ENCODE data around the gene INHBB.

DNA sequence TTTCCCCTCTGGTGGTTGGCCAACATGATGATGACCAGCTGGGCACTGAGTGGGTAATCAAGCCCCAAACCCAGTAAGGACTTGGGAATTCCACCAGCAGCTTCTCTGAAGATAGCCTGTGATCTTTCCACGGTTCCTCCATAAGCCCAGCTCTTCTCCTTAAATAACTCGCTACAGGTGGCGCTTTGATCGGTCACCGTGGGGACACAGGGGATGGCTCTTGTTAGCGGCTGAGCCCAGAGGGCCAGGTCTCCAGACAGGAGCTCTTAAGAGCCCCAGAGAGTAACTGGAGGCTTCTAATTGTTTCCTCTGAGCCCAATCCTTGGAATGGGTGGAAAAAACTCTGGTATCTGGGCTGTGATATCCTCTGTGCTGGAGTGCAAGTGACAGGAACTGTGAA is 13.6 kb upstream of the INHBB start:
- TF ChIP-seq NKRF (IDR thresholded peaks at IDR 0.05; ENCODE audit: borderline replicate concordance) (no peak), HIVEP1 (CRISPR knock-in tag; IDR thresholded peaks at IDR 0.05) (no peak), BRCA1 (IDR thresholded peaks at IDR 0.05) (no peak), BRCA1 (CRISPR knock-in tag; IDR thresholded peaks at IDR 0.05) (no peak), GABPB1 (CRISPR knock-in tag; IDR thresholded peaks at IDR 0.05) (no peak), ZC3H11A (IDR thresholded peaks at IDR 0.05; ENCODE audit: low read depth, low read length) (no peak), POLR2A (conservative IDR thresholded peaks at IDR 0.05) (no peak), HNRNPH1 (optimal IDR thresholded peaks at IDR 0.05; ENCODE audit: low read depth, low read length) (no peak), SMARCA5 (IDR thresholded peaks at IDR 0.05) (no peak), RBBP5 (IDR thresholded peaks at IDR 0.05; ENCODE audit: borderline replicate concordance, insufficient read depth, low read length, poor library complexity, severe bottlenecking) (no peak), ZNF311 (CRISPR knock-in tag; IDR thresholded peaks at IDR 0.05) (no peak)
- TF ChIP-seq, protein P1, sequence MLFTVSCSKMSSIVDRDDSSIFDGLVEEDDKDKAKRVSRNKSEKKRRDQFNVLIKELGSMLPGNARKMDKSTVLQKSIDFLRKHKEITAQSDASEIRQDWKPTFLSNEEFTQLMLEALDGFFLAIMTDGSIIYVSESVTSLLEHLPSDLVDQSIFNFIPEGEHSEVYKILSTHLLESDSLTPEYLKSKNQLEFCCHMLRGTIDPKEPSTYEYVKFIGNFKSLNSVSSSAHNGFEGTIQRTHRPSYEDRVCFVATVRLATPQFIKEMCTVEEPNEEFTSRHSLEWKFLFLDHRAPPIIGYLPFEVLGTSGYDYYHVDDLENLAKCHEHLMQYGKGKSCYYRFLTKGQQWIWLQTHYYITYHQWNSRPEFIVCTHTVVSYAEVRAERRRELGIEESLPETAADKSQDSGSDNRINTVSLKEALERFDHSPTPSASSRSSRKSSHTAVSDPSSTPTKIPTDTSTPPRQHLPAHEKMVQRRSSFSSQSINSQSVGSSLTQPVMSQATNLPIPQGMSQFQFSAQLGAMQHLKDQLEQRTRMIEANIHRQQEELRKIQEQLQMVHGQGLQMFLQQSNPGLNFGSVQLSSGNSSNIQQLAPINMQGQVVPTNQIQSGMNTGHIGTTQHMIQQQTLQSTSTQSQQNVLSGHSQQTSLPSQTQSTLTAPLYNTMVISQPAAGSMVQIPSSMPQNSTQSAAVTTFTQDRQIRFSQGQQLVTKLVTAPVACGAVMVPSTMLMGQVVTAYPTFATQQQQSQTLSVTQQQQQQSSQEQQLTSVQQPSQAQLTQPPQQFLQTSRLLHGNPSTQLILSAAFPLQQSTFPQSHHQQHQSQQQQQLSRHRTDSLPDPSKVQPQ (CRISPR knock-in tag; IDR thresholded peaks at IDR 0.05; ENCODE audit: borderline replicate concordance) = no peak
- TF ChIP-seq, protein P2, sequence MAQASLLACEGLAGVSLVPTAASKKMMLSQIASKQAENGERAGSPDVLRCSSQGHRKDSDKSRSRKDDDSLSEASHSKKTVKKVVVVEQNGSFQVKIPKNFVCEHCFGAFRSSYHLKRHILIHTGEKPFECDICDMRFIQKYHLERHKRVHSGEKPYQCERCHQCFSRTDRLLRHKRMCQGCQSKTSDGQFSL (CRISPR knock-in tag; IDR thresholded peaks at IDR 0.05) = no peak
- TF ChIP-seq, protein P2 (tag; IDR thresholded peaks at IDR 0.05) = no peak
- TF ChIP-seq, protein P3, sequence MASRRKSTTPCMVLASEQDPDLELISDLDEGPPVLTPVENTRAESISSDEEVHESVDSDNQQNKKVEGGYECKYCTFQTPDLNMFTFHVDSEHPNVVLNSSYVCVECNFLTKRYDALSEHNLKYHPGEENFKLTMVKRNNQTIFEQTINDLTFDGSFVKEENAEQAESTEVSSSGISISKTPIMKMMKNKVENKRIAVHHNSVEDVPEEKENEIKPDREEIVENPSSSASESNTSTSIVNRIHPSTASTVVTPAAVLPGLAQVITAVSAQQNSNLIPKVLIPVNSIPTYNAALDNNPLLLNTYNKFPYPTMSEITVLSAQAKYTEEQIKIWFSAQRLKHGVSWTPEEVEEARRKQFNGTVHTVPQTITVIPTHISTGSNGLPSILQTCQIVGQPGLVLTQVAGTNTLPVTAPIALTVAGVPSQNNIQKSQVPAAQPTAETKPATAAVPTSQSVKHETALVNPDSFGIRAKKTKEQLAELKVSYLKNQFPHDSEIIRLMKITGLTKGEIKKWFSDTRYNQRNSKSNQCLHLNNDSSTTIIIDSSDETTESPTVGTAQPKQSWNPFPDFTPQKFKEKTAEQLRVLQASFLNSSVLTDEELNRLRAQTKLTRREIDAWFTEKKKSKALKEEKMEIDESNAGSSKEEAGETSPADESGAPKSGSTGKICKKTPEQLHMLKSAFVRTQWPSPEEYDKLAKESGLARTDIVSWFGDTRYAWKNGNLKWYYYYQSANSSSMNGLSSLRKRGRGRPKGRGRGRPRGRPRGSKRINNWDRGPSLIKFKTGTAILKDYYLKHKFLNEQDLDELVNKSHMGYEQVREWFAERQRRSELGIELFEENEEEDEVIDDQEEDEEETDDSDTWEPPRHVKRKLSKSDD (conservative IDR thresholded peaks at IDR 0.05; ENCODE audit: low read length) = no peak

Measured in K562 (cell line).